Measurements from ENCODE around the gene OR10A5.

GRCh38 chr11:6818967-6819366, 26.5 kb upstream of the OR10A5 start:
- TF ChIP-seq EZH2 (IDR thresholded peaks at IDR 0.05; ENCODE audit: borderline replicate concordance, low read depth, low read length, severe bottlenecking), result no peak
- TF ChIP-seq POLR2A (IDR thresholded peaks at IDR 0.05; ENCODE audit: low read depth, low read length), result no peak
- no peak for TF ChIP-seq CTCF (IDR thresholded peaks at IDR 0.05; ENCODE audit: extremely low read depth in 1 of 2, insufficient read depth in 1 of 2, low read depth in 1 of 2, low read length in 2 of 2)
- TF ChIP-seq MAX (IDR thresholded peaks at IDR 0.05; ENCODE audit: insufficient read depth, insufficient read length), result no peak
- no peak for TF ChIP-seq JUN (IDR thresholded peaks at IDR 0.05; ENCODE audit: borderline replicate concordance, insufficient read depth, insufficient read length, low read depth)
- TF ChIP-seq GATA2 (IDR thresholded peaks at IDR 0.05; ENCODE audit: insufficient read depth, insufficient read length, low read depth, low read length), result no peak
- no peak for TF ChIP-seq POLR2AphosphoS5 (IDR thresholded peaks at IDR 0.05; ENCODE audit: insufficient read depth, low read depth, low read length)
- no peak for TF ChIP-seq FOS (IDR thresholded peaks at IDR 0.05; ENCODE audit: borderline replicate concordance, insufficient read depth, low read length)

Data from endothelial cell of umbilical vein (primary cell).